ENCODE measurements around the gene ALK. TPM values are rescaled to one million over a fixed set of nuclear protein-coding genes. Genes with fewer than 3 reads are reported as not detected.

Gene ALK
- total RNA-seq, 1 experiment from 2014 or later: 0.06 TPM

DNA sequence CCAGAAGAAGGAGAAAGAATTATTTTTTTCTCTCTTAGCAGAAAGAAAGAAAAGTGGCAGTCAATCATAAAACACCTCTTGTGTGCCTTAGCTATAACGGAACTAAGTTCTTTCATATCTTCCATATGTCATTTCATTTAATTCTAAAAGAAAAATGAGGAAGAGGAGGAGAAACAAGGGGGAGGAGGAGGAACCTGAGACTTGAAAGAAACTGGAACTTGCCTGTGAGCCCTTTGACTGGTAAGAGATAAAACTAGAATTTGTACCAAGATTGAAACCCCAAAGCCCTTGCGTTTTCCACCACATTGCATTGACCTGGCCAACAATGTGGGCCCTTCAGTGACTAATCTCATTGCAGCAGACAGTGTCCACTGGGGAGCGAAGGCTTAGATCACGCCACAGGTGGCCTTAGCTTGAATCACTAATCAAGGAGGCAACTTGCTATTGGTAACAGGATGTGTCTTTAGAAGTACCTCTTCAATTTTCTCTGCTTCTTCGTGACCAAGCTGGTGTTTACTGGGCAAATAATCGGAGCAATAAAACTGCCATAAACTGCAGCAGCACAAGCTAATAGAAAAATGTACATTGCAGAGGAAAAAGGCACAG, 498.2 kb downstream of the ALK start:
- DNase-seq (ENCODE audit: low read depth): peak; percentile 43

DNA sequence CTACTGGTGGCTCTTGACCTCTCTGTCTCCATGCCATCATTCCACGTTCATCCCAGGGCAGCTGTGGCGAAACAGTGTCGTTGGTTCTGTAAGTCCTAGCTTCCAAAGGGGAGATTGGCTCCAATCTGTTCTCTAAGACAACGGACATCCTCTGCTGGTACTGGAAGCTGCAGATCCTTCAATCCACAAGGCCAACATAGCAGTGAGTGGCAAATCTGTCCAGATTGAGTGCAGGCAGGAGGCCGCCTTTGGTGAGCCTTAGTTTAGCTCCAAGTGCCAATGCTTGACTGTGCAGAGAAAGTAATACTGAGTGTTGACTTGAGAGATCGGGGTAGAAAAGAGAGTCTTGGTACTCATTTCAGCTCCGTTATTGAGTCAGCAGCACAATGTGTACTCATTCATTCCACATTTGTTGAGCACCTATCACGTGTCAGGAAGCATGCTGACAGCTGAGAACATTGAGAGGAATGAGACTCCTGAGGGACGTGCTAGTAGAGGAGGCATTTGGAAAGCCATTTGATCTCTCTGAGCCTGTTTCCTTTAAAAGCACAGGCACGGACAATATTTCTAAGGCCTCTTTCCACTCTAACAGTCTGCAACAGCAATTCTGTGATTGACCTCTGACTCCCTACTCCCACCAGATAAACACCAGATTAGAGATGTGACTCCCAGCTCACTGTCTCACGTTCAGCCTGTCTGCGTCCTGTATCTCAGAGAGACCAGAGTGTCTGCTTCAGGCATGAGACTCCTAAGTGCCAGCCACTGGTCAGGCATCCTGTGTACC, 500.2 kb downstream of the ALK start:
- DNase-seq (ENCODE audit: low read depth): peak; percentile 48

DNA sequence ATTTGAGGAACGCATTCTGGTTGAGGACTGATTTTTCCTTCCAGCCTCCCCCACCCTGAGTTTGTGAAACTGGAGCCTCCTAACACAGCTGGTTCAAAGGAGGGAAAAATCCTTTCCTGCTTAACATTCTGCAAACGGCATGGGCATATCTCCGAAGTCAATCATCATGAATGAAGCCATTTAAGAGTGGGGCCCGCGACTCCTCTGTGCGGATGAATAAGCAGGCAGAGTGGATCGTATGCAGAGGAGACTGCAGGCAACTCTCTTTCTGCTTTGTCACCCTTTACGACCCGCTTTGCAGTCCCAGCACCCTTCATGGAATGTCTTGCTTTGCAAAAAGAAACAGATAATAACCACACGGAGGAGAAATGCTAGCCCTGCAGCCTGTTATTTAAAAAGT, 500.9 kb downstream of the ALK start:
- DNase-seq (ENCODE audit: low read depth): no peak

DNA sequence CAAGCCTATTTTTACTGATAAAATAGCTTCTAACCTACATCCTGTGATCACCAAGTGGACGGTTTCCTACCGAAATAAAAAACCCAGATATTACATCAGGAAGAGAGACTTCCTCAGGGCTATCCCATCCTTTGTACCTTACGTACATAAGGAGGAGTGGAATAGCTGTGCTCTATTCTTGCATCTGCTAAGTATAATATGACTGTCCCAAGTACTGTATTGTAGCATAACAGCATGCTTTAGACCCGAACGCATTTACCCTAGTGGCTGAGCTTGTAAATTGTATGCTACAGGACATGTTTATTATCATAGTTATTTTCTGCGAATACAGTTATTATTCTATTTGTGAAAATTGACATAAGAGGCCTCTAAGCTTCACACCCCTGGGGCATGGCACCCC, 503.8 kb downstream of the ALK start:
- DNase-seq (ENCODE audit: low read depth): no peak

DNA sequence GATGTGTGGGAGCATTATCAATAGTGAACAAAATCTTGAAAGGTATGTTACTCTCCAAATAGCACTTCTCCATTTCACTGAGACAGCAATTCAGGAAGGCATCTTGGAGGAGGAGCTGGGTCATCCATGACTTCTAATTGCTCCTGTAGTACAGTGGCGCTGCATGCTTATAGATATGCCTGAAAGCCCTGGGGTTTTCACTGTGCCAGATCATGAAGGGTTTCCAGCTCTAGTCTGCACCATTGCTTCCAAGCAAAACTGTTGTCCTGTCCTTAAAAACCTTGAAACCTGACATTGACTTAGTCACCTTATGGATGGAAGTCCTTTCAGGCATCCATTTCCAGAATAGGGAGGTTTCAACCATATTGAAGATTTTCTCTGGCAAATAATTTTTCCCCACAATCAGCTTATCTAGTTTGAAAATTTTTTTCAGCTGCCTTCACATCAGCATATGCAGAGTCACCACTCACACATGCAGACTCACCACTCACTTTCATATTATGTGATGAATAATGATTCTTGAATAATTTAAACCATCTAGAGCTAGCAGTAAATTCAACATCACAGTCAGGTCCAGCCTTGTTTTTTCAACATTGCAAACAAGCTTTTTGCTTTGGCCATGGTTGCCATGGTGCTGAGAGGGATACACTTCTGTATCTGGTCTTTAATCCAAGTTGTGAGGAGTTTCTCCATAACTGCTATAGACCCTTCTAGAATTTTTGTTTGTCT, 509.0 kb downstream of the ALK start:
- DNase-seq (ENCODE audit: low read depth): no peak

DNA sequence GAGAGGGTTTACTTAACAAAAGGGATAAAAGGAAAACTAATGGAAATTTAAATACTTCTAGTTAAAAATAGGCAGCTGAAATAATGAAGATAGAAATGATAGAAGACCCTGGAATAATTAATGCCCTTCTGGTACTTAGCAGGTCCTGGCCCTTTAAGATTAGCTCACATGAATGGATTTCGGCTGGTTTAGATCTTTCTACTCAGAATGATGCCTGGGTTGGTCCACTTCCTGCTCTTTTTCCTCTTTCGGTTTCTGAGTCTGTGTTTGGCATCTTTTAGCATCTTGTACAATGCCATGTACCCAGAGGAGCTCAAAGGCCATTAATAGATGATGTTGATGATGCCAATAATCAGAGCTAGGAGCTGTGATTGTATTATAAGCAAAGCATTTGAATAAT, 515.7 kb downstream of the ALK start:
- DNase-seq (ENCODE audit: low read depth): no peak

DNA sequence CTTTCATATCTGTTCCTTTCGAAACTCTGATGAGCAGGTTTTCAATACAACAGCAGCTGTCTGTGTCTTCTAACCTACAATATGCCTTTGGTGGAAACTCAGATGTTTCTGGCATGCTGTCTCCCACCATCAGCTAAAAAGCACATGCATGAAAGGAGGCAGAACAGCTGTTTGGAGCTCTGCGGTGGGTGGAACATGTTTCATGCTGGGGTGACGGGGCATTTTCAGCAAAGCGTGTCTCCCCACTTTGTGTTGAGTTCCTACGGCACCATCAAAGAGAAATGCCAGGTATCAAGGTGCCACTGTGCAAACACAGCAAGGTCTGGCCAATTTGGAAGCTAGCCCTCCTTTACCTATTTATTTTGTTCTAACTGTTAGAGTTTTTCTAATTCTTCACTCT, 516.1 kb downstream of the ALK start:
- DNase-seq (ENCODE audit: low read depth): no peak

DNA sequence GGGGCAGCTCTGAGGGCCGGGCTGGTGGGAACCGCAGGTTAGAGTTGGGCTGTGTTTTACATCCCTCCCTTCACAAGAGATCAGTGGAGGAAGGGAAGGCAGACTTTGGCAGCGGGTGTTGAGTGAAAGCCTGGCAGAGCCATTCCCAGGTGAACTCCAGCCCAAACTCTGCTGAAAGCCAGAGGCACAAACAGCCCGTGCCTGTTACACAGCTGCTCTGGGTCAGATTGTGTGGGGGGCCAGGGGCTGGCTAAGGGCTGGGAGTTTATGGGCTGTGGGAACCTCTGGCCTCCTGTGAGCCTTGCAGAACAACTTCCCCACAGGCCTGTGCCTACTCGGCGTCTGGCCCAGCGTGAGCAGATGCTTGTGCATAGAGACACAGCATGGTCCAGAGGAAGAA, 519.4 kb downstream of the ALK start:
- DNase-seq (ENCODE audit: low read depth): no peak

DNA sequence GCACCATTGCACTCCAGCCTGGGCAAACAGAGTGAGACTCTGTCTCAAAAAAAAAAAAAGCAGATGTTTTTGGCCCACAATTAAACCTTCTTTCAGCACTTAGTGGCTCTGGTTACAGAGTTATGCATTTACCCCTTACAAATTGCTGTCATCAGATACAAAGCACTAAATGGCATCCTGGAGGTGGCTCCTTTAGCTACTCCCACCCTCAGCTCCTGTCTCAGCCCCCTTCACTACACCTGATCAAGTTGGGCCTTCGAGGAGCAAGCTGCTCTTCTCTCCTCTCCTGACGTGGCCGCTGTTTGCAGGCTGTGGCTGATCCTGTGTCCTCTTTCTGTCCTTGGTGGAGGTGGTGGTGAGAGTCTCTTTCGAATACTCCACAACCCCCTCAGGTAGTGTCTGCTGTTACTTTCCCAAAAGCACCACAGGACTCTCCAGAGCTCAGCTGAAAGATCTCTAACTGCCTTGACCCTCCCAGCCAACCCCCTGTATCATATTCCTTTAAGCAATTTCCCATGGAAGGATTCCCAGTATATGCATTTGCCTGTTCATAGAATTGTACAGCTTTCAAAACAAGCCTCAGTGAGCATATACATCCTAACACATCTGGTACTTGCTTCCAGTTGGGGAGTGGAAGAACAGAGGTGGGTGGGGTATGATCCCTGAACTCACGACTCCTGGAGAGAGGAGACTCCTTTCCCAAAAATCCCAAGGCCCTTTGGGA, 520.3 kb downstream of the ALK start:
- no peak for DNase-seq (ENCODE audit: low read depth)

DNA sequence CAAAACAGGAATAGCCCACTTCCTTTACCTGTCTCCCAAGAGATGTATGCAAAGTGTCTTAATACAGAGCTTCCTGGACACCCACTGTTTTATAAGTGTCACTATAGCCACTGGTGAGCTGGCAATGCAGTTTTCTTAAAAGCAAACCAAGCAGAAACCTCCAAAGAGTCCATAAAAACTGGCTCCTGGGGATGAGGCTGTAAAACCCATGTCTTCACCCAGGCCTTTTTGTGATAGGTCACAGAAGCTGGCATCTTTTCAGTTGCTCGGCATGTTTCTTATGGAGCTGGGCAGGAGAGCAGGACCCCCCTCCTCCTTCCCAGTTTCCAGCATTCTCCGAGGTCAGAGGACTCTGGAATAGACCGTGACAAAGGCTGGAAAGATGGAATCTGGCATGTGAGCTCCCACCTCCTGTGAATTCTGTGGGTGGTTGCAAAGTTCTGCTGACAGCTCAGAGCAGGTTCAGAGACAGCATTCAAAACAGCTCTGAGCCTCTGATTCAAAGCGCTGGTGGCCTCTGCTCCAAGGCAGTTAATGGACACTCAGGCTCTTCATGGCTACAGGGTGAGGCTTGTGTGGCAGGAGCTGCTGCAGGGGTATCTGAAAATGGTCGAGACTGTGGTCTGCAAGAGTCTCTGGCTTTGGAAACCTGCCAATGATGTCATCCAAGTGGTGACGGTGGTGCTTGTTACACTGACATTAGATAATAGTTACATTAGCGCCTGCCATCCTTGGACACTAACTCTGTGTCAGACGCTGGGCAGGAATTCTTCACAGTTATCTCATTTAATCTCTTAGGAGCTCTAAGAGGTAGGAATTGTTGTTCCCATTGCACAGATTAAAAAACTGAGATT, 522.8 kb downstream of the ALK start:
- no peak for DNase-seq (ENCODE audit: low read depth)

DNA sequence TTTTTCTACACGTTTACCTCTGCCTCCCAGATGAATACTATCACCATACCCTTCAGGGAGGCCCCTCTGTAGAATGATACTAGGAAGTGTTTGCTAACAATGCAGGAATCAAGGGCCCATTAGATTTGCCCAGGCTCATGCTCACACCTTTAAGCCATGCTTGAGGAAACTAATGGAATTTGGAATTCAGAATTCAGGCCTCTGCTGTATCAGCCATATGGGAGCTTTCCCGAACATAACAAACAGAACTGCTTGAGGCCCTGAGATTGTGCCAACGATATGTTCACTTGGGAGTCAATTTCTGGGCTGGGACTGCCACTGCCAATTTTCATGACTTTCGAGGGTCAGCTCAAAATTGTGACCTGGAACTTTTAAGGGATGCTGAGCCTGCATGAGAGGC, 523.7 kb downstream of the ALK start:
- no peak for DNase-seq (ENCODE audit: low read depth)

DNA sequence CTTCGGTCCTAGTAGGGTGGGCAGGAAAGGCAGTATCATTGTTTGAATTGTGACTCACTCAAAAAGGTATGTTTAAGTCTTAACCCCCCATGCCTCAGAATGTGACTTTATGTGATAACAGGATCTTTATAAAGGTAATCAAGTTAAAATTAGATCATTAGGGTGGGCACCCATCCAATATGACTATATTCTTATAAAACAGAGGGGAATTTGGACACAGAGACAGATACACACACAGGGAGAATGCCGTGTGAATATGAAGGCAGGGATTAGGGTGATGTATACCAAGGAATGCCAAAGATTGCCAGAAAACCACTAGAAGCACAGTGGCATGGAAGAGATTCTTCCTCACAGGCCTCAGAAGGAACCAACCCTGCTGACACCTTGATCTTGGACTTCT, 524.3 kb downstream of the ALK start:
- DNase-seq (ENCODE audit: low read depth): peak; percentile 46

DNA sequence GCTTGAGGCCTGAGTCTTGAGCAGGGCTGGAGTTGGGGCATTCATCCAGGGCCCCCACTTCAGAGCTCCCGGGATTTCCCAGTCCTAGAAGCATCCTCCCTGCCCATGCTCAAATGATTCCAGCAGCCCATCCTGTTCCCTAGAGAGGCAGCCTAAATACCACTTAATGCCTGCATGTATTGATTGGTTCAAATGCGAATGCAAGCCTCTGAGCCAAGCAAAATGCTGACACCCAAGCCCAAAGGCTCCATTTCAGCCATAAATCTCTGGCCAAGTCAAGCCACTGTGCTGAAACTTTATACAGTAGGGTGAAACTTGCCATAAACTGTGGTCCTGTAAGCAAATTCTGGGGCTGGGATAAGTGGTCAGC, 526.4 kb downstream of the ALK start:
- DNase-seq (ENCODE audit: low read depth): no peak

DNA sequence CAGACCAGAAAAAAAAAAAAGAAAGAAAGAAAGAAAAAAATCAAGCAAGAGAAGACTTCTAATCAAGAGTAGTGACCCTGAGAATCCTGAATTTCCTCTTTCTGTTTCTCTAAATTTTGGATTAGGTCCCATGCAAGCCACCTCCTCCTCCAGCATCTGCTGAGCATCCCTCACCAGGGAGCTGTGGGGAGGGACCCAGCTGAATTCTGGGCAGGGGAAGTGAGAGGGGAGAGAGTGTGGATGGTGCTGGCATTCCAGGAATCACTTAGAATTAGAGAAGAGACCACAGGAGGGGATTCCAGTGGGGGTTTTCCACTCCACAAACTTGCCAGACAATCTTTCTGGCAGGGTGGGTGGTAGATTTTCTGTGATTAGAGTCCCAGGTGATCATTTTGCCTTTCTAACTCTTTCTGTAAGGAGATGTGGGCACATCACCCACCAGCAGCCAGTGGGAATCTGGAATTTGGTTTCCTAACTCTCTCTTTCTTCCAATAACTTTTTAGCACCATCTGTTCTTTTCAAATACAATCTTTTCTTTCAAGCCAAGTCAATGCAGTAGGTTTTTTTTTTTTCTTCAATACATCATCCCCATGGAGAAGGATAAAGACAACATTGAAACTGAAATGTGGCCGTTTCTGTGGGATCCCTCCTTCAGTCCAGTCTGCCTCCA, 526.9 kb downstream of the ALK start:
- DNase-seq (ENCODE audit: low read depth): no peak

DNA sequence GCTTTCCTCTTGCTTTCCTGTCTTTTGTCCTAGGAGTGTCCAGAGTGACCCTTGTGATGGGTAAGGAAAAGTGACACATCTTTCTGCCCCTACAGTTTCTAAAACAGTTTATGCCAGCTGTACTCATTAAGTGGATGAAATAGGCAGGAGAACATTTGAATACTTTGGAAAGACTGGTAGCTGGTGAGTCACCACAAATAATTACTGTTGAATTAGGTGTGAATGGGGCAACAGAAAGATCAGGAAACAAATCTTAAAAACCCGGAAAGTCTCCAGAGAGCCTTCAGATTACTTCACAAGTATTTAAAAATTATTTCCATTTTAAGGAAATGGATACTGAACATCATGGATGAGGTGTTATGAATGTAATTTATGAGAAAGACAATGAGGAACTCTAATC, 527.7 kb downstream of the ALK start:
- DNase-seq (ENCODE audit: low read depth): no peak

DNA sequence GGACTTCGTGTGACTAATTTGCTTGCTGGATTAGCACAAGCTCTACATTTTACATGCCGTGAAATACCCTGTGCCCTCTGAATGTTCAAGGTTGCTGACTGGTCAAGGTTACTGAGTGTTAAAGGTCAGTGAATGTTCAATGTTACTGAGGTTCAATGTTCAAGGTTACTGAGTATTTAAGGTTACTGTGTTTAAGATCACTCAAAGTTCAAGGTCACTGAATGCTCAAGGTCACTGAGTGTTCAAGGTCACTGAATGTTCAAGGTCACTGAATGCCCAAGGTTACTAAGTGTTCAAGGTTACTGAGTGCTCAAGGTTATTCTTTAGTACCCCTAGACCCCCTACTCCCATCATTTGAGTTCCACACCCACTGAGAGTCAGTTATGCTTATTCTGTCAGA, 528.6 kb downstream of the ALK start:
- no peak for DNase-seq (ENCODE audit: low read depth)

DNA sequence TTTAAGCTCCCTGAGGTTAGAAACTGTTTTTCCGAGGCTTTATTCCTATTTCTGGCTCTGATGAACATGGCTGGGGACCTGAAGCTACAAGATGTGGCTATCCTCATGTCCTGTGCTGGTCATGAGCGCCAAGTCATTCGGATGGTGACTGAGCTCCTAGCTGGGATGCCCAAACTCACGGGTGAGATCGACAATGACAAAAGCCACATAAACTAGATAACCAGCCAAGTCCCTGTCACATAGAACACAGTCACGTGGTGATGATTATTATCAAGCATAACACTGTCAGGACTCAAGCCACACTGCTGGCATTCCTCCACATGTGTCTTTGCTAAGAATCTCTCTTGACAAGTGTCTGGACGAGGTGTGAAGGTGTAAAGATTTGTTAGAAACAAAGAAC, 531.2 kb downstream of the ALK start:
- DNase-seq (ENCODE audit: low read depth): no peak

DNA sequence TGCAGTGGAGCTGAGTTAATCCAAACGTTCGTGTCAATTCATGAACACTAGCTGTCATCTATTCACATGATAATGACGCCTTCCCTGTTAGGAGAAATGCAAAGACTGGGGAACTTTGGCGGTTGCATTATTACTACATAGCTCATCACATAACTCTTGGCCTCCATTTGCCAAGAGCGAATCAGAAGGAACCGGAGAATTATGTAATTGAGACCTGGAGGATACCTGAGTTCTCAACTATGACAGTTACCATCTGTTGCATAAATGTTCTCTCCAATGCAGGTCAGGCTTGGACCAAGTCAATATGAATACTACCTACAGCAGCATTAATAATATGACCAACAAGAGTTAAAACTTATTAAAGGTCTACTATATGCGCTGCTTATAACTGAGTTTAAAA, 531.7 kb downstream of the ALK start:
- no peak for DNase-seq (ENCODE audit: low read depth)

DNA sequence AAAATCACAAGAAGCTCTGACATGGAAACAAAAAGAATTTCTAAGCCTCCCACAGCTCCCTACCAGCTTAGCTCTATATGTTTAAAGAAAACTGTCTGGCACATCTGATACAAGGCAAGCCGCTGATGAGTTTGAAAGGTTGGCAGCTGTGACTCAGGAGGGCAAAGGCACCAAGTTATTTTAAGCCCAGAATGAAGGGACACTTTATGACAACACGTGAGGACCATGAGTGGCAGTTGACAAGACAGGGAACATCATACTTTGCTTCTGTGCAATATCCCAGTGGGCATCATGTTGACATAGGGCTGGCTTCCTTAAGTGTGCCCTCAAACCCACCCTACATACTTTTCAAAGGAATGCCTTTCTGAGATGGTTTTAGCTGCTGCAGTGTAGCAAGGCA, 533.3 kb downstream of the ALK start:
- no peak for DNase-seq (ENCODE audit: low read depth)

DNA sequence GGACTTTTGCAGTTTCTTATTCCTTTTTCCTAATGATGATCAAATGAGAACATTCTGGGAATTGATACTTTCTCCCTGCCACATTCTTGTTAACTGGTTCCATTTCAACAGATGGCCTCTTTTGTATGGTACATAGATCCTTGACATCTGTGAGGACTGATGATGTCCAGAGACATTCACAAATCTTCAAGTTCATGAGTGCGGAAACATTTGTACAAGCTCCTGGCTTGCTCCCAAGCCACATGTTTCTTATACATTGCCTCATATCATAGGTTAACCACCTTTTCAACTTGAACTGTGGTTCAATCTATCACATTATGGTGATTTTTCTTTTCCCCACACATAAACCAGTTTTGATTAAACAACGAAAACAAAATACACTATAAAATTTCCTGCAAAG, 538.9 kb downstream of the ALK start:
- no peak for DNase-seq (ENCODE audit: low read depth)

DNA sequence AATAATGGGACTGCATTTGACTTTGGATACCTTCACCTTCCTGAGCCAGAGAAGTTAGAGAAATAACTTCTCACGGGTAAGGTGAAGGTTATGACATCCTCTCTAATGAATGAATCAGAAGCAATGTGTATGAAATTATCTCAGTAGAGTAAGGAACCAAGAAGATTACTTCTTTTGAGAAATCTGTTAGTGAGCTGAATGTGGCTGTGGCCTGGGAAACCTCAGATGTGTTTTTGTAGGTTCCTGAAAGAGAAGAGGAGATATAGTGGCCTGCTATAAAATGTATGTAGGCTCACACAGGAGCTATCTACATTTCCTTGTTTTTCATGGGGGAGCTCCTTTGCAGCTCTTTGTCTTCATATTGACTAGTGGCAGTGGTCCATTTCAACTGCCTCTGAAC, 543.6 kb downstream of the ALK start:
- DNase-seq (ENCODE audit: low read depth): no peak

All from HT1080 (cell line).